ENCODE results near the gene ZNF23. TPM values are rescaled to one million over a fixed set of nuclear protein-coding genes. Genes with fewer than 3 reads are reported as not detected.

The ZNF23 gene
- total RNA-seq, 1 experiment from 2014 or later, result 9.6 TPM

- H3K79me1 ChIP-seq (ENCODE audit: insufficient read depth, low read depth, low read length, poor library complexity, severe bottlenecking), result no peaks in the 10 kb centered on the region
- no peak overlapping the region for H4K8ac ChIP-seq (replicated peaks; ENCODE audit: insufficient read length, low read depth, low read length)
- H3K9ac ChIP-seq (ENCODE audit: extremely low read depth, insufficient read length, low read length), result no peak overlapping the region
- no peaks in the 10 kb centered on the region for H3K9me3 ChIP-seq (ENCODE audit: control insufficient read depth, low read depth, low read length)
- no peak overlapping the region for H3K56ac ChIP-seq (ENCODE audit: insufficient read length, low read depth, low read length)
- H3K23me2 ChIP-seq (ENCODE audit: insufficient read length, low read depth, low read length, poor library complexity, severe bottlenecking), result no peaks in the 10 kb centered on the region
- no peak overlapping the region for H3T11ph ChIP-seq (ENCODE audit: low read length)
- H2BK5ac ChIP-seq (ENCODE audit: insufficient read length, low read length), result no peak overlapping the region
- no peak overlapping the region for H2BK20ac ChIP-seq (ENCODE audit: low read depth, low read length, poor library complexity, severe bottlenecking)
- no peaks in the 10 kb centered on the region; the same call in 1 of the 2 replicates for H3K4me1 ChIP-seq (ENCODE audit: insufficient read depth, low read length)
- H2AK5ac ChIP-seq (ENCODE audit: insufficient read length, low read length), result no peak overlapping the region
- no peak overlapping the region for H3K4me2 ChIP-seq (ENCODE audit: insufficient read depth, insufficient read length, low read length)
- no peak overlapping the region for H2BK12ac ChIP-seq (ENCODE audit: insufficient read length, low read depth, low read length)
- H3K4me1 Mint-ChIP-seq, result peaks cover 23 to 29% of the 10 kb centered on the region in 2 experiments
- no peaks in the 10 kb centered on the region for H4K20me1 ChIP-seq (ENCODE audit: control insufficient read depth, insufficient read depth, insufficient read length)
- TF ChIP-seq CTCF (conservative IDR thresholded peaks at IDR 0.05), result no peak
- no peak overlapping the region for H3K23ac ChIP-seq (ENCODE audit: insufficient read length, low read depth, low read length)
- H3K36me3 Mint-ChIP-seq (ENCODE audit: insufficient read depth in 1 of 3, low read depth in 3 of 3), result peaks cover 0 to 4% (median 3%) of the 10 kb centered on the region in 3 experiments; a peak in 3 of 7 replicates
- H3K79me2 ChIP-seq (ENCODE audit: insufficient read depth, low read length), result no peaks in the 10 kb centered on the region
- no peak for DNase-seq
- no peak overlapping the region for H4K91ac ChIP-seq (ENCODE audit: insufficient read length, low read depth, low read length)
- H2BK15ac ChIP-seq (ENCODE audit: low read depth, low read length), result no peak overlapping the region
- no peak overlapping the region for H2BK120ac ChIP-seq (ENCODE audit: low read depth, low read length, poor library complexity, severe bottlenecking)
- H4K5ac ChIP-seq (ENCODE audit: insufficient read length, low read depth, low read length), result no peak overlapping the region
- H3K27ac ChIP-seq (ENCODE audit: insufficient read length, low read depth, low read length), result no peak overlapping the region
- H3K9me3 Mint-ChIP-seq, result peaks cover 8 to 12% of the 10 kb centered on the region in 2 experiments; a peak in 3 of 5 replicates
- H3K14ac ChIP-seq (ENCODE audit: insufficient read depth, low read length), result no peak overlapping the region
- H3K27me3 ChIP-seq (ENCODE audit: insufficient read depth, low read length), result no peaks in the 10 kb centered on the region
- H2AFZ ChIP-seq (ENCODE audit: low read length), result no peak overlapping the region
- H3K4ac ChIP-seq (ENCODE audit: low read depth, low read length), result no peak overlapping the region
- H3K18ac ChIP-seq (ENCODE audit: insufficient read length, low read depth, low read length), result no peak overlapping the region
- H3K4me3 Mint-ChIP-seq, result no peak overlapping the region
- H3K27ac Mint-ChIP-seq, result no peak overlapping the region
- no CpG with 5 or more reads among the region's 11 CpGs for WGBS (ENCODE audit: extremely low coverage, insufficient read length, low lambda C conversion rate)
- H3K27me3 Mint-ChIP-seq (ENCODE audit: low read depth), result peaks cover 4% of the 10 kb centered on the region
Measured at GRCh38 chr16:71399801-71400563, 62.1 kb downstream of the ZNF23 start.

Other genes starting within 250 kb of the ZNF23 start
- gene HYDIN, start 231.5 kb downstream of the ZNF23 start, total RNA-seq (2021), result 1.1 and 1.7 TPM in 2 replicates
- 13.6 and 15.5 TPM in 2 replicates for gene CMTR2, start 172.8 kb downstream of the ZNF23 start, total RNA-seq (2021)
- 0.85 and 0.97 TPM in 2 replicates for gene CALB2, start 103.5 kb downstream of the ZNF23 start, total RNA-seq (2021)
- not detected in 2 replicates for gene TLE7, start 20.2 kb downstream of the ZNF23 start, total RNA-seq (2021)
- gene ZNF19, start 27.1 kb upstream of the ZNF23 start, total RNA-seq (2021), result 4.2 and 4.7 TPM in 2 replicates
- 5.9 and 6.8 TPM in 2 replicates for gene CHST4, start 64.2 kb upstream of the ZNF23 start, total RNA-seq (2021)
- 0.09 TPM in 1 of 2 replicates, not detected in the other for gene TAT, start 114.8 kb upstream of the ZNF23 start, total RNA-seq (2021)
- 25.2 and 27.0 TPM in 2 replicates for gene MARVELD3, start 163.9 kb upstream of the ZNF23 start, total RNA-seq (2021)